HL-60 (cell line): Measurements from ENCODE around the gene MSH3.

Source experiments
- DNase-seq, 2 experiments: peaks; one replicate each; pipeline ENCODE4 v3.0.0-alpha.2; 2010 to 2020; ENCODE audit warnings: low read depth in 1 of 2, low spot score in 1 of 2
- H3K27ac ChIP-seq: fragments of 250-450 bp; sonication (Bioruptor Pico); replicated peaks from 2 replicates; pipeline ENCODE4 v1.5.1; 2020; ENCODE audit warnings: mild to moderate bottlenecking, moderate library complexity
- H3K27me3 ChIP-seq: fragments of 250-450 bp; sonication (Bioruptor Pico); 2 replicates; pipeline ENCODE4 v1.5.1; 2021; ENCODE audit warnings: mild to moderate bottlenecking, moderate library complexity; ENCODE audit not compliant: insufficient read depth, poor library complexity, severe bottlenecking
- H3K4me3 ChIP-seq: replicated peaks from 2 replicates; pipeline ENCODE4 v1.5.1; 2011; ENCODE audit warnings: mild to moderate bottlenecking, control low read depth, low read length; ENCODE audit not compliant: insufficient read depth
- CTCF ChIP-seq: IDR thresholded peaks from one replicate; pipeline ENCODE4 v1.5.1; 2011; ENCODE audit warnings: low read length, control low read depth, inconsistent platforms; ENCODE audit not compliant: insufficient read depth
- GABPA ChIP-seq: IDR thresholded peaks from 2 replicates; pipeline ENCODE4 v1.6.1; 2012; ENCODE audit warnings: low read depth
- POLR2AphosphoS5 ChIP-seq: IDR thresholded peaks from 2 replicates; pipeline ENCODE4 v1.6.1; 2012; ENCODE audit warnings: low read depth
- REST ChIP-seq: IDR thresholded peaks from 2 replicates; pipeline ENCODE4 v1.6.1; 2012; ENCODE audit warnings: low read depth; ENCODE audit not compliant: insufficient replicate concordance
- SPI1 ChIP-seq: IDR thresholded peaks from 2 replicates; pipeline ENCODE4 v1.6.1; 2012; ENCODE audit warnings: low read depth, mild to moderate bottlenecking, borderline replicate concordance

The MSH3 gene

GRCh38 chr5:80905405-80905804 is 251.0 kb downstream of the MSH3 start:
- no peak overlapping the region for H3K4me3 ChIP-seq
- DNase-seq = no peak
- H3K27ac ChIP-seq = no peak overlapping the region
- no peaks in the 10 kb centered on the region for H3K27me3 ChIP-seq
- TF ChIP-seq SPI1 = no peak
- no peak for TF ChIP-seq REST
- TF ChIP-seq GABPA = no peak
- TF ChIP-seq POLR2AphosphoS5 = no peak
- TF ChIP-seq CTCF = no peak

- Histone ChIP-seq H3K27ac (no peak overlapping the region), H3K27me3 (no peaks in the 10 kb centered on the region), H3K4me3 (no peak overlapping the region)
- TF ChIP-seq CTCF (no peak), POLR2AphosphoS5 (no peak), SPI1 (no peak), GABPA (no peak), REST (no peak)
- DNase-seq = no peak
These were observed 258.0 kb downstream of the MSH3 start for GRCh38 chr5:80912479-80912878.

- no peak for TF ChIP-seq GABPA
- no peak for TF ChIP-seq REST
- TF ChIP-seq CTCF = no peak
- no peak for TF ChIP-seq SPI1
- no peak for TF ChIP-seq POLR2AphosphoS5
- H3K27me3 ChIP-seq = no peaks in the 10 kb centered on the region
These were observed 261.3 kb downstream of the MSH3 start for GRCh38 chr5:80915716-80916115.

More at GRCh38 chr5:80915716-80916115, 261.3 kb downstream of the MSH3 start:
- DNase-seq = no peak
- H3K4me3 ChIP-seq = no peak overlapping the region
- H3K27ac ChIP-seq = no peak overlapping the region
